ENCODE data around the gene ALAS1.

ALAS1 gene

DNA sequence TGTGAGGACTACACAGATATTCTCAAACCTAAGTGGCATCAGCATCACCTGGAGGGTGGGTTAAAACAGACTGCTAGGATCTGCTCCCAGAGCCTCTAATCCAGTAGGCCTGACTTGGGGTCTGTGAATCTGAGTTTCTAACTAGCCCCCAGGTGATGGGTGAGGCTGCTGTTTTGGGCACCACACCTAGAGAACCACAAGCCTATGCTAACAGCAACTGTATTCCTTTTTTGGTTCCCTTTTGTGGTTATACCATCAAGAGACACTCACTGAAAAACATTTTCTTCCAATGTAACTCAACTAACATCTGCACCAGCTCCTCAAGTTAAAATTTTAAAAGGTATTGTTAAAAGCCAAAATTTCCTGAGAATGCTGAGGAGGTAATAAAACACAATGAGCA, 64.5 kb downstream of the ALAS1 start:
- no peak overlapping the region for H3K4me3 ChIP-seq (ENCODE audit: low read length)
- no peak for DNase-seq (ENCODE audit: low read depth)
- H3K27me3 ChIP-seq (replicated peaks; ENCODE audit: control insufficient read depth, insufficient read depth, low read length), result no peaks in the 10 kb centered on the region
- H3K4me1 ChIP-seq (ENCODE audit: control insufficient read depth, insufficient read depth, low read length), result no peaks in the 10 kb centered on the region
- H3K36me3 ChIP-seq (ENCODE audit: control insufficient read depth, insufficient read depth, low read length, severe bottlenecking), result peaks cover 97% of the 10 kb centered on the region
- H3K9ac ChIP-seq (ENCODE audit: low read length), result no peak overlapping the region
- H3K9me3 ChIP-seq (ENCODE audit: control insufficient read depth, low read length), result no peaks in the 10 kb centered on the region
